K562 (cell line): ENCODE results near the gene FANCC. TPM values are rescaled to one million over a fixed set of nuclear protein-coding genes. Genes with fewer than 3 reads are reported as not detected.

Experiments
- ATAC-seq: fragments of 200-7000 bp; cut with Tn5 transposase; 3 replicates; pipeline ENCODE4 v1.9.1; 2020; ENCODE audit warnings: moderate library complexity
- BruUV-seq: library from RNA; stranded (reverse); fragments of 400-500 nt; replicated peaks from 2 replicates; lab custom pipeline; 2021; lab: Mats Ljungman, UMichigan
- CTCF ChIA-PET: fragments of 300-600 bp; formaldehyde crosslinking; extraction: SDS; loops from one replicate; lab custom pipeline; 2021; ENCODE audit warnings: low intra/inter-chr PET ratio; lab: Yijun Ruan, JAX
- POLR2A ChIA-PET: fragments of 300-600, 350-650 bp; sonication (Branson Sonifier 250); formaldehyde crosslinking; extraction: SDS; loops from one replicate; lab custom pipeline; 2021; ENCODE audit warnings: antibody characterized with exemption, inconsistent platforms; lab: Yijun Ruan, JAX
- DNase-seq, 4 experiments: peaks; one replicate each; pipeline versions ENCODE4 v3.0.0 to v3.0.0-alpha.2; 2011 to 2018; ENCODE audit warnings: low spot score in 3 of 4, mixed read lengths in 3 of 4; ENCODE audit errors: extremely low read depth in 1 of 4
- FAIRE-seq: peaks from 2 replicates; lab custom pipeline; 2011; peaks lifted over from hg19 to GRCh38; lab: Jason Lieb, UNC
- H2AFZ ChIP-seq: 2 replicates; pipeline ENCODE4 v1.6.0; 2011; ENCODE audit warnings: low read depth, low read length, control low read depth, inconsistent platforms
- H3K27ac ChIP-seq: fragments of 200-600 bp; 3 replicates; pipeline ENCODE4 v1.8.0; 2011; ENCODE audit warnings: low read depth, mild to moderate bottlenecking, control low read depth, inconsistent platforms, low read length, moderate library complexity, mixed read lengths; ENCODE audit errors: extremely low read depth
- H3K27me3 ChIP-seq, 2 experiments: fragments of 300-600 bp in 1 of 2; 2 replicates in 1 of 2; 3 replicates in 1 of 2; pipeline versions ENCODE4 v1.6.0 to v1.8.0; 2011; ENCODE audit warnings: inconsistent platforms in 2 of 2, low read length in 2 of 2, mild to moderate bottlenecking in 1 of 2, mixed read lengths in 1 of 2, moderate library complexity in 1 of 2; ENCODE audit not compliant: control insufficient read depth in 2 of 2, insufficient read depth in 2 of 2
- H3K36me3 ChIP-seq: fragments of 300-600 bp; 3 replicates; pipeline ENCODE4 v1.8.0; 2011; ENCODE audit warnings: mild to moderate bottlenecking, low read length, inconsistent platforms; ENCODE audit not compliant: control insufficient read depth, insufficient read depth
- H3K4me1 ChIP-seq, 2 experiments: fragments of 200-600 bp in 1 of 2; replicated peaks in 1 of 2; 2 replicates in 1 of 2; 3 replicates in 1 of 2; pipeline versions ENCODE4 v1.5.1 to v1.8.0; 2011; ENCODE audit warnings: inconsistent platforms in 2 of 2, low read length in 2 of 2, mild to moderate bottlenecking in 1 of 2, mixed read lengths in 1 of 2, moderate library complexity in 1 of 2; ENCODE audit not compliant: control insufficient read depth in 2 of 2, insufficient read depth in 2 of 2
- H3K4me2 ChIP-seq: 2 replicates; pipeline ENCODE4 v1.6.1; 2011; ENCODE audit warnings: low read length, control low read depth, inconsistent platforms, mixed read lengths; ENCODE audit not compliant: insufficient read depth
- H3K4me3 ChIP-seq: fragments of 200-600 bp; sonication (generic), shearing (Covaris generic); 2 replicates; pipeline ENCODE4 v1.5.1; 2016; ENCODE audit warnings: control low read depth, inconsistent platforms
- H3K79me2 ChIP-seq: fragments of 200-600 bp; 3 replicates; pipeline ENCODE4 v1.8.0; 2011; ENCODE audit warnings: low read length, inconsistent platforms; ENCODE audit not compliant: control insufficient read depth, insufficient read depth
- H3K9ac ChIP-seq, 2 experiments: 2 replicates each; pipeline versions ENCODE4 v1.6.0 to v1.6.1; 2011; ENCODE audit warnings: low read depth in 2 of 2, low read length in 2 of 2, control low read depth in 1 of 2, inconsistent platforms in 1 of 2, mild to moderate bottlenecking in 1 of 2, mixed read lengths in 1 of 2; ENCODE audit not compliant: insufficient read depth in 1 of 2
- H3K9me1 ChIP-seq: one replicate; pipeline ENCODE4 v1.6.0; 2011; ENCODE audit warnings: inconsistent platforms, mild to moderate bottlenecking, low read length, moderate library complexity; ENCODE audit not compliant: control insufficient read depth, insufficient read depth
- H3K9me3 ChIP-seq: replicated peaks from 2 replicates; pipeline ENCODE4 v1.5.1; 2011; ENCODE audit warnings: low read depth, low read length, inconsistent platforms; ENCODE audit not compliant: control insufficient read depth, insufficient read depth
- H4K20me1 ChIP-seq: replicated peaks from 2 replicates; pipeline ENCODE4 v1.6.1; 2011; ENCODE audit warnings: low read length, inconsistent platforms, mixed read lengths; ENCODE audit not compliant: control insufficient read depth, insufficient read depth
- HNRNPH1 ChIP-seq: fragments of 200-400 bp; formaldehyde crosslinking; optimal IDR thresholded peaks from 2 replicates; pipeline ENCODE3; 2017; ENCODE audit warnings: low read depth, mild to moderate bottlenecking, low read length, moderate library complexity
- JUNB ChIP-seq: fragments of 450-650 bp; formaldehyde crosslinking; conservative IDR thresholded peaks from 2 replicates; pipeline ENCODE4 v1.4.0; 2020; ENCODE audit warnings: mild to moderate bottlenecking
- KDM2B ChIP-seq: fragments of 250-450 bp; sonication (Bioruptor Pico); IDR thresholded peaks from 2 replicates; pipeline ENCODE4 v1.8.0; 2021; ENCODE audit warnings: mild to moderate bottlenecking, moderate library complexity
- MLLT1 ChIP-seq, 2 experiments: fragments of 450-650 bp; IDR thresholded peaks; 2 replicates each; pipeline ENCODE4 v1.6.1; 2016
- PURB ChIP-seq: sonication (generic); formaldehyde crosslinking; IDR thresholded peaks from 2 replicates; pipeline ENCODE4 v1.9.0; 2021; ENCODE audit warnings: low read depth, mild to moderate bottlenecking, missing genetic modification reagents
- RBM15 ChIP-seq: fragments of 200-400 bp; formaldehyde crosslinking; IDR thresholded peaks from 2 replicates; pipeline ENCODE4 v1.6.1; 2018; ENCODE audit warnings: mild to moderate bottlenecking, low read length, moderate library complexity; ENCODE audit not compliant: insufficient read depth
- RBM39 ChIP-seq: fragments of 200-400 bp; formaldehyde crosslinking; optimal IDR thresholded peaks from 2 replicates; pipeline ENCODE3; 2018; ENCODE audit warnings: low read depth, low read length
- RFX5 ChIP-seq: IDR thresholded peaks from 2 replicates; pipeline ENCODE4 v1.6.1; 2011; ENCODE audit warnings: low read depth, mild to moderate bottlenecking, improper control_type of control experiment, low read length
- ZMIZ1 ChIP-seq, 2 experiments: fragments of 150-350 bp in 1 of 2; IDR thresholded peaks; 2 replicates each; pipeline ENCODE4 v1.6.1; 2012 to 2016; ENCODE audit warnings: low read depth in 2 of 2, low read length in 2 of 2, mild to moderate bottlenecking in 1 of 2, moderate library complexity in 1 of 2
- ZNF217 ChIP-seq: sonication (generic); formaldehyde crosslinking; IDR thresholded peaks from 2 replicates; pipeline ENCODE4 v1.8.0; 2022; ENCODE audit warnings: mild to moderate bottlenecking, missing genetic modification reagents
- WGBS: fragments of 100-300 bp; shearing (Covaris generic); methylation state at CpG from one replicate; pipeline ENCODE4 v1.1.6; 2016; ENCODE audit warnings: low coverage, mixed read lengths; ENCODE audit not compliant: insufficient coverage; ENCODE audit errors: missing lambda C conversion rate; 5-methylcytosine and 5-hydroxymethylcytosine counted together
- in situ Hi-C: fragments of 300-500 bp; cut with MboI; formaldehyde crosslinking; loops from 4 replicates; pipeline ENCODE4 v1.15.0; 2018; ENCODE audit warnings: inconsistent platforms, mixed read lengths
- intact Hi-C: fragments of 100-400 bp; cut with micrococcal nuclease; formaldehyde crosslinking; loops from 2 replicates; pipeline ENCODE4 v1.14.2; 2022
- polyA plus RNA-seq, 8 experiments: library from polyadenylated mRNA; depleted of rRNA in 4 of 8; stranded (reverse) in 5 of 8; unstranded in 3 of 8; fragments of >200 nt; fragmentation: Nextera tagmentation in 2 of 8; fragmentation: Illumina TruSeq in 1 of 8; extraction: Ambion mirVana in 2 of 8; extraction: Trizol in 1 of 8; gene quantifications; 2 replicates each; pipeline versions ENCODE4 v1.2.1 to v1.2.3, GENCODE V29; 2011 to 2014; ENCODE audit warnings: inconsistent platforms in 1 of 8, missing spikeins in 1 of 8
- total RNA-seq, 7 experiments: library from RNA; depleted of rRNA in 6 of 7; stranded (reverse); fragments of >200 nt in 6 of 7; fragmentation: Illumina TruSeq in 2 of 7; extraction: Trizol in 2 of 7; gene quantifications; 2 replicates each; pipeline versions ENCODE4 v1.2.1 to v1.2.3, GENCODE V29; 2011 to 2021; ENCODE audit warnings: low replicate concordance in 1 of 7

The FANCC gene
- total and polyA plus RNA-seq, 9 of the 15 experiments (the other 6 are each of a cell fraction or from before 2014, with no cell fraction given), result 4.6 to 18.4 (median 14.2) TPM

- no peak overlapping the region for H3K4me3 ChIP-seq
- H3K27me3 ChIP-seq, result no peaks in the 10 kb centered on the region
- CTCF ChIA-PET, result no interaction called here
- no peak for ATAC-seq
- H3K9me3 ChIP-seq, result no peaks in the 10 kb centered on the region
- no peak overlapping the region for H2AFZ ChIP-seq
- peaks cover 15% of the 10 kb centered on the region; the same call in 1 of the 3 replicates for H3K36me3 ChIP-seq
- DNase-seq, result no peak
- H3K9ac ChIP-seq, result 0 out of 4 replicates have a peak overlapping the region, but pooled peaks of 1 of the 2 experiments have one; percentile 60
- no peaks in the 10 kb centered on the region for H3K9me1 ChIP-seq
- no TSS peak for BruUV-seq
- no peak for FAIRE-seq
- no peak overlapping the region for H3K4me2 ChIP-seq
- in situ Hi-C loops, result no loop called here
- TF ChIP-seq JUNB (CRISPR knock-in tag), result no peak
- TF ChIP-seq ZMIZ1 (IDR thresholded peaks at IDR 0.05; ENCODE audit: low read depth in 2 of 2, low read length in 2 of 2), result no peak
- no peak for TF ChIP-seq PURB
- TF ChIP-seq HNRNPH1, result no peak
- TF ChIP-seq MLLT1 (IDR thresholded peaks at IDR 0.05), result no peak
- TF ChIP-seq RFX5, result no peak
- TF ChIP-seq KDM2B (CRISPR knock-in tag), result no peak
- TF ChIP-seq RBM15, result no peak
- no peak for TF ChIP-seq RBM39
- no peak for TF ChIP-seq ZNF217 (CRISPR knock-in tag)
- 80% methylated on average over 12 of the region's 12 CpGs for WGBS
- POLR2A ChIA-PET, result interaction anchor here (0.6 kb wide), 1 partner anchor 10 kb away, joined by 3 read pairs; no protein-coding TSS in a partner anchor
- intact Hi-C loops, result no loop called here
- H4K20me1 ChIP-seq, result peaks cover 4% of the 10 kb centered on the region; the same call in 1 of the 2 replicates
- H3K79me2 ChIP-seq, result no peaks in the 10 kb centered on the region
- H3K4me1 ChIP-seq, result peaks cover 0 to 14% of the 10 kb centered on the region in 2 experiments; a peak in 1 of 5 replicates
- no peak overlapping the region for H3K27ac ChIP-seq
Measured at GRCh38 chr9:95101326-95101725, 216.2 kb downstream of the FANCC start.
